Iris pigment epithelial cell (primary cell): ENCODE data around the gene PPL.
"Not testable (repeated sequence)": the region's sequence is repeated elsewhere in the genome, so short reads cannot be mapped to it uniquely, and the experiment has no call there.

Experiments used
- DNase-seq: peaks from one replicate; pipeline ENCODE4 v3.0.0-alpha.2; 2011; ENCODE audit warnings: low read depth

Gene PPL, protein sequence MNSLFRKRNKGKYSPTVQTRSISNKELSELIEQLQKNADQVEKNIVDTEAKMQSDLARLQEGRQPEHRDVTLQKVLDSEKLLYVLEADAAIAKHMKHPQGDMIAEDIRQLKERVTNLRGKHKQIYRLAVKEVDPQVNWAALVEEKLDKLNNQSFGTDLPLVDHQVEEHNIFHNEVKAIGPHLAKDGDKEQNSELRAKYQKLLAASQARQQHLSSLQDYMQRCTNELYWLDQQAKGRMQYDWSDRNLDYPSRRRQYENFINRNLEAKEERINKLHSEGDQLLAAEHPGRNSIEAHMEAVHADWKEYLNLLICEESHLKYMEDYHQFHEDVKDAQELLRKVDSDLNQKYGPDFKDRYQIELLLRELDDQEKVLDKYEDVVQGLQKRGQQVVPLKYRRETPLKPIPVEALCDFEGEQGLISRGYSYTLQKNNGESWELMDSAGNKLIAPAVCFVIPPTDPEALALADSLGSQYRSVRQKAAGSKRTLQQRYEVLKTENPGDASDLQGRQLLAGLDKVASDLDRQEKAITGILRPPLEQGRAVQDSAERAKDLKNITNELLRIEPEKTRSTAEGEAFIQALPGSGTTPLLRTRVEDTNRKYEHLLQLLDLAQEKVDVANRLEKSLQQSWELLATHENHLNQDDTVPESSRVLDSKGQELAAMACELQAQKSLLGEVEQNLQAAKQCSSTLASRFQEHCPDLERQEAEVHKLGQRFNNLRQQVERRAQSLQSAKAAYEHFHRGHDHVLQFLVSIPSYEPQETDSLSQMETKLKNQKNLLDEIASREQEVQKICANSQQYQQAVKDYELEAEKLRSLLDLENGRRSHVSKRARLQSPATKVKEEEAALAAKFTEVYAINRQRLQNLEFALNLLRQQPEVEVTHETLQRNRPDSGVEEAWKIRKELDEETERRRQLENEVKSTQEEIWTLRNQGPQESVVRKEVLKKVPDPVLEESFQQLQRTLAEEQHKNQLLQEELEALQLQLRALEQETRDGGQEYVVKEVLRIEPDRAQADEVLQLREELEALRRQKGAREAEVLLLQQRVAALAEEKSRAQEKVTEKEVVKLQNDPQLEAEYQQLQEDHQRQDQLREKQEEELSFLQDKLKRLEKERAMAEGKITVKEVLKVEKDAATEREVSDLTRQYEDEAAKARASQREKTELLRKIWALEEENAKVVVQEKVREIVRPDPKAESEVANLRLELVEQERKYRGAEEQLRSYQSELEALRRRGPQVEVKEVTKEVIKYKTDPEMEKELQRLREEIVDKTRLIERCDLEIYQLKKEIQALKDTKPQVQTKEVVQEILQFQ (N-terminal part only)

DNA sequence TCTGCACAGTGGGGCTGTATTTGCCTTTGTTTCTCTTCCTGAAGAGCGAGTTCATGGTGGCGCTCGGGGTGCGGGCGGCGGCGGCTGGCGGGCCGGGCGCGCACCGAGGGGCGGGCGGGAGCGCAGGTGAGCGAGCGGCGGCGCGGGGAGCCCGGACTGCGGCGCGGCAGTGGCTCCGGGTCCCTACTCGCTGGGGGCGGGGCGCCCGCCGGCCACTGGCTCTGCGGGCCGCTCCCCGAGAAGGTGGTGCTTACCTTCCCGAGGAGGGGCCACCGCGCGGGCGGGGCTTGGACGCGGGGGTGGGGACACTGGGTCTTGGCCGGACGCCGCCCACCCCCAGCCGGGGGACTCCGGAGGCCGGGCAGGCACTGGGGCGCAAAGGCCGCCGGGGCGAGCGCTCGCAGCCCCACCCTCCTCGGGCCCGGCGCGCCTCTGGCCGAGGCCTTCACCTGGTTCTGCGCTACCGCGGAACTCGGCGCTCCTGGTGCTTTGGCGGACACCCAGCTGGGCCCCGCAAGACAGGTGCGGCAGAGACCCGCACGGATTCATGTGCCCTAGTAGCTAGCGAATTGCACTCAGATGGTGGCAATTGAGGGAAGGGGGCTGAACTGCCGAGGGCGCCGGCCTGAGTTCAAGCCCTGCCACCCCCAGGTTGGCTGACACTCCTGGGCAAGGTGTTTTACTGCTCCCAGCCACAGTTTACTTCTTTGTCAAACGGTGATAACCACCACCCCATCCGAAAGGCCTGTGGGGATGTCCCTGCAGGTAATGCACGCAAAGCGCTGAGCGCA lies at the start of gene PPL:
PPL (minus strand) TSS at position 158 of the 791 bp plus-strand sequence; CDS start at position 55, 103 bp downstream.
- no peak for DNase-seq

DNA sequence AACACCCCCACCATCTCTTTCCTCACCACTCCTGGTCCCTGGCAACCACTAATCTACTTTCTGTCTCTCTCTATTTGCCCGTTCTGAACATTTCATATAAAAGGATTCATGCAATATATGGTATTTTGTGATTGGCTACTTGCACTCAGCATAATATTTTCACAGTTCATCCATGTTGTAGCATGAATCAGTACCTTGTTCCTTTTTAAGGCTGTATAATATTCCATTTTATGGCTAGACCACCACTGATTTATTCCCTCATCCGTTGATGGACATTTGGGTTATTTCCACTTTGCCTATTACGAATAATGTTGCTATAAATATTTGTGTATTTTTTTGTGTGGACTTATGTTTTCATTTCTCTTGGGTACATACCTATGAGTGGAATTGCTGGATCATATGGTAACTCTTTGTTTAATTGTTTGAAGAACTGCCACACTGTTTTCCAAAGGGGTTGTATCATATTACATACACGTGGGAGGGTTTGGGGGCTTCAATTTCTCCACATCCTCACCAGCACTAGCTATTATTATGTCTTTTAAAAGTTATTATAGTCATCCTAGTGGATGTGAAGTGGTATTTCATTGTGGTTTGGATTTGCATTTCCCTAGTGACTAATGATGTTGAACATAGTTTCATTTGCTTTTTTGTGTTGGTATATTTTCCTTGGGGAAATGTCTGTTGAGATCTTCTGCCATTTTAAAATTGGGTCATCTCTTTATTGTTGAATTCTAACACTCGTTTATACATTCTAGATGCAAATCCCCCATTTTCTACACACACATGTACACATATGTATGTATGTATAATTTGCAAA lies 47.4 kb upstream of the PPL start:
- no peak for DNase-seq

DNA sequence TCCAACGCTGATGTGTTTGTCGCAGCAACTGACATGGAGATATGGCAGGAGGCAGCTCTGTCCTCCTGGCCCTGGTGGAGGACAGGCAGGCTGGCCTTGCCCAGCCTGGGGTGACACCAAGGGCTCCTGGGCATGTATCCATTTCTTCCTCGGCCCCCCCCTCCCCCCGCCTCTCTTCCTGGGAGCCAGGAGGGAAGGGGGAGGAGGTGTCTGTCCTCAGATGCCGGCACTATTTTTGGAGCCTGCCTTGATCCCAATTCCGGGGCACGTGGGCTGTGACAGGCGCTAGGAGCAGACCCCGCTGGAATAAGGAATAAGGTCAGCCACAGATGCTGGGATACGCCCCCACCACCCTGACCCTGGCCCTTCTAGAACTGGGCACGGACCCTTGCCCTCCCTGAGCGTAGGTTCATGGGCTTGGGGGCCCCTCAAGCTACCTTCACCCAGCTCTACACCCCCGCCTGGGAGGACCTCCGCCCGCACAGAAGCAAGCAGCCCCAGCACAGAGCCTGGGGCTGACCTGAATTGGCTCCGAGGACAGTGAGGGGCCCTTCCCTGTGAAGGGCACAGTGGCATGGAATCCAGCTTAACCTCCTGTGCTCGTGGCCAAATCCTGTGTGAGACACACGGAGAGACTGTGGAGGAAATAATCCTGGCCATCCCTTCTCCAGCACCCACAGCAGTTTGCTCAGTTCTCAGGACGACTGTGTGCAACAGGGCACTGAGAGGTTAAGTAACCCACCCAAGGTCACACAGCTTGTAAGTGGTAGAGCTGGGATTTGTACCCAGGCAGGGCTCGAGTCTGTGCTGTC lies 45.3 kb upstream of the PPL start:
- no peak for DNase-seq

DNA sequence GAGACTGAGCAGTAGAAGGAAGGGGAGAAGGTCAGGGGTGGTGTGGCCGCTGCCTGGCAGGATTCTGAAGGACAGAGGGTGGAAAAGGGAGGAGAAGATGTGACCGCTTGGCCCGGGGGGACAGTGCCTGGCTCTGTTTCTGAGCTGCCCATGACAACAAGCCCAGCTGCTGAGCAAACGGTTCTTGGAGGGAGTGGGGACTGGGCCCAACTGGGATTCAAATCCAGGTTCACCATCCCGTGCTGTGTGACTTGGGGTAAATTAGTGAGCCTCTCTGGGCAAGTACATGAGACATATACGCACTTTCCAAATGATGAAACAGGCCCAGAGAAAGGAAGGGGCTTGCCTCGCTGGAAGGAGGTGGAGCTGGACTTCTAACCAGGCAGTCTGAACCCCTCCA lies 44.5 kb upstream of the PPL start:
- DNase-seq, result no peak

DNA sequence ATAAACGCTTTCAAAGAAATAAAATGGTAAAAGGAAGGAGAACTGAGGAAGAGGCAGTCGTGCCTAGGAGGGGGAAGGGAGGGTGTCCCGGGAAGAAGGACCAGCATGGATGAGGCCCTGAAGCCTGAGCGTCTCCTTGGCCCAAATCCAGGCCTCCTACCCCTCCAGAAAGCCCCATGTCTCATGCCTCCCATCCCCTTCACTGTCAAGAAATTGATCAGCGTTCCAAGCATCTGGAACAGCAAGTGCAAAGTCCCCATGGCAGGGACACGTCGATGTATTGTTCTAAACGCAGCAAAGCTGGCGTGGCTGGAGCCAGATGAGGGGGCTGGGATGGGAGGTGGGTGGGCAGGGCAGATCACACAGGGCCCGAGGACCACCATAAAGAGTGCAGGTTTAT lies 43.7 kb upstream of the PPL start:
- no peak for DNase-seq

DNA sequence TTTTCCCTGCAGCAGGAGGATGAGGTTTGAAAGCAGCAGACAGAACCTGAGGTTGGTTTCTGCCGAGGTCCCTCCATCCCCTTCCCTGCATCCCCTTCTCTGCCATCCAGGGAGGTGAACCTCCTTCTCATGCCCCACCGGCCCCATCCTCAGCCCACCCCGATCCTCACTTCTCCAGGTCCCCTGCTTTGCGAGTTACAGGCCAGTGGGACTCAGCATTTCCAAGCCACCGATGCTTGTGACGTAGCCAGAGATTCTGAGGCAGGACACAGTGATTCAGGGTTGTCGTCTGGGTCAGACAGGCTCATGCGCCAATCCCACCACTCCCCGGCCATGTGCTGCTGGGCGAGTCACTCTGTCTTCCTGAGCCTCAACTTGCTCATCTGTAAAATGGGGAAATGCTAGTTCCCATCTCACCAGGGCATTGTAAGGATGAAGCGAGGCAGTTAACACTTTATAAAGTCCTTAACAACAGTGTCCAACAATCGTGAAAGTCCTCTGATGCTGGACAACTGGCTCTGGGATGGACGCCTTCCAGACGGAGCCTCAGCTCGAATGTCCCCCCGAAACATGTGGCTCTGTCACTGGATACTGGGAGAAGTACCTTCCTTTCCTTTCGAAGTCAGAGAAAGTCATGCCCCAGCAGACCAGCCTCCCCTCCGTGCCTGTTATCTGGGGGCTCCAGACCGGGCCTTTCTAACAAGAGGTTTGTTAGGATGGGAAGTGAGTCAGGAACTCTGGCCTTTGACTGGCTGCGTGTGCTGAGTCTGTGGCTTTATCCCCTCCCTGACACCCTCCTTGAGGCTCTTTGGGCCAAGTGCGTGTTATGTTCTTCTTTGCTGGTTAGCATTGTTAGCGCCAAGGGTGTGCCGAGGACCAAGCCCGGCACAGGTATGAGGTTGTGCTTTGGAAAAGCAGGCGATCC lies 43.0 kb upstream of the PPL start:
- no peak for DNase-seq

DNA sequence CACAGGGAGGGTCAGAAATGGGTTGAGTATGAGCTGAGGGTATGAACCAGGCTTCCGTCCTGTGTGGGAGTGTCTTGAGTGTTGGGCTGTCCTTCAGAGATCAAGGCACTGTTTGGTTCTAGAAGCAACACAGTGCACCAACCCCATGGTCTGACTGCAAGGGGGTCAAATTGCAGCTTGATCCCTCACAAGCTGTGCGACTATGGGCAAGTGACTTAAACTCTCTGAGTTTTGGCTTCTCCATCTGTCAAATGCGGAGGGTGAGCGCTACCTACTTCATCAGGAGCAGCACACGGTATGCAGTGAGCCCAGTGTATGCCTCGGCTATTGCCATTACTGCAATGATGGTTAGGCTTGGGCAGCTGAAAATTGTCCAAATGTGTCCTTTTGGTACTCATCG lies 42.2 kb upstream of the PPL start:
- no peak for DNase-seq

DNA sequence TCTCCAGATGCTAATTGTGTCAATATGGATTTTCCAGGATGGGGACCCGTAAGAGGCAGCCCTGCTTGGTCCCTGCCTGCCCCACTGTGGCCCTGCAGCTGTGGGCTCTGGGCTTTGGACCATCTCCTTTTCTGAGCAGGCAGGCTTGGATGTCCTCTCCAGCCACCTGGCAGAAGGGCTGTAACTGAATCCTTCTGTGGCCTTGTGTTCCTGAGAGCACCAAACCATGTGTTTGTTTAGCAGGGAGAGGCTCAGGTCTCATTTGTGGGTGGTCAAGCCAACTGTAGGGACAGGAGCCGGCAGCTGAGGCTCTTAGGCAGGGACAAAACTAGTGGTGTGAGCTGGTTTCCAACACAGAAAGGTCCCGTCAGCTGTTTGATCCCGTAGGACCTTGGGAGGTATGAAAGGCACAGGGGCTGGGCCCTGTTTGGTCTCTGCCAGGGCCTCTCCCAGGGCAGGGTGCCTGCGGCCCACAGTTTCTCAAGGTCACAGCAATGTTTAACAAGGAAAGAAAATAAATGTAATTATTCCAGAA lies 39.7 kb upstream of the PPL start:
- DNase-seq, result no peak

DNA sequence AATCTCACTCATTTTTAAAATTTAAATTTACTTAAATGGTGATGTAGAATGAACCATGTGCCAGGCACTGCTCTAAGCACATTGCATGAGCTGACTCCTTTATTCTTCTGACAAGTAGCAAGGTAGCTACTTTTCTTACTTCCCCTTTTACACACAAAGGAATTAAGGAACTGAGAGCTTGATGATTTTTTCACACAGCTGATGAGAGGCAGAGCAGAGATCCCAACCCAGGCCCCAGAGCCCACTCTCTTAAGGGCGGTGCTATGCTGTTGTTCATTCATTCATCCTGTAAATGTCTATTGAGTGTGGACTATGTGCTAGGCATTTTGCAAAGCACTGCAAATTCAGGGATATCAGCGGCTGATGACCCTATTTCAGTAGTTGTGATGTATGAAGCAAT lies 39.1 kb upstream of the PPL start:
- DNase-seq, result no peak

DNA sequence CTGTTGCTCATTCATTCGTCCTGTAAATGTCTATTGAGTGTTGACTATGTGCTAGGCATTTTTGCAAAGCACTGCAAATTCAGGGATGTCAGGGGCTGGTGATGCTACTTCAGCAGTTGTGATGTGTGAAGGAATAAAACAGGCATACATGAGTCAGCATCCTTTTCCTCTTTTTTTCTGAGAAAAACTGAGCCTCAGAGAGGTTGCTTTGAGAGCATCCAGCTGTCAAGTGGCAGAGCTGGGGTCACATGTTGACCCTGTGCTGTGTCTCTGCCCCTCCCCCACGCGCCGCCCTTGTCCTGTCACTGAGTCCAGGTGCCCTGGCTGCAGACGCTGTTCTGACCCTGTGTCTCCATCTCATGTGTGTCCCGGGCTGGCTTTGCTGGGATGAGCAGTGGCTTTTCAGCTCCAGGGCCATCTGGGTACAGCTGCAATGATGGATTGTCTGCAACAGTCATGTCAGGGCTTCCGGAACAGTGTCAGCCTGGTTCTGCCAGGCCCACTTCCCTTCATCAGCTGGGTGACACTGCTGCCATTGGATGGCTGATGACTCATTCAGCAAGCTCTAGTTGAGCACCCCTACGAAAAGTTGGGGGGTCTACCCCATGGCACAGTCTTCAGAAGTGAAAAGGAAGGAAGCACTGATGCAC lies 36.1 kb upstream of the PPL start:
- no peak for DNase-seq

DNA sequence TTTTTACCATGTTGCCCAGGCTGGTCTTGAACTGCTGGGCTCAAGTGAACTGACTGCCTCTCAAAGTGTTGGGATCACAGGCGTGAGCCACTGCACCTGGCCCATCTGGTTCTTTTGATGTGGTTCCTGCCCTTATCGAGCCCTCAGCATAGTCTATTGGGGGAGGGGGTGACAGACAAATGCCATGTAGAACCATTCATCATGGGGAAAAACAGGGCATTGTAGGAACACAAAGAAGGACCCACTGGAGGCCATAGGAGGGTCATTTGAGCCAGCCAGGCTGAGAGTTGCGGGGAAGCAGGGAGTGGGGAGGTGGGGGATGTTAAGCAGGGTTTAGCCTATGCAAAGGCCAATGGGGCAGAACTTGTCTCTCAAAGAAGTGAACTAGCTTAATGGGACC lies 33.1 kb upstream of the PPL start:
- no peak for DNase-seq

DNA sequence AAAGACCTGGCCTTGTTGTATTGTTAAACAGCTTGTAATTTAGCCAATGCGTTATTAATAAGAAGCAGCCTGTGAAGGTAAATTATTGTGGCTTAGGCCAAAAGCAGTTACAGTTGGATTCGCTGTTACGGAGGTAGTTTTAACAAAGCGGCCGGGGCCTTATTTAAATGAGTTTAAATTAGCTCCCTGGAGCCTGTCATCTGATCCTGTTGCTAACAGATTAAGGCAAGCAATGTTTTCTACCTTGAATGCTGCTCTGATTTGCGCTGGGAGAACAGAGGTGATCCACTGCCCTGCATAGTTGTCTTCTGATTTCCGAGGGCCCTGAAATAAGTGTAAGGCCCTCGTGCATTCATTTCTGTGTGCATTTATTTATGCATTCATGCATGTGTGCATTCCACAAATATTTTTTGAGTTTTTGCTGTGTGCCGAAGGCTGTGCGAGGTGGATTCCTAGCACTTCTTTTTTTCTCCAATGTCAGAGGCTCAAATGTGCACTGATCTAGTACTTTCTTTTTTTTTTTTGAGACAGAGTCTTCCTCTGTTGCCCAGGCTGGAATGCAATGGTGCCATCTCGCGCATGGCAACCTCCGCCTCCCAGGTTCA lies 32.0 kb upstream of the PPL start:
- DNase-seq, result no peak

DNA sequence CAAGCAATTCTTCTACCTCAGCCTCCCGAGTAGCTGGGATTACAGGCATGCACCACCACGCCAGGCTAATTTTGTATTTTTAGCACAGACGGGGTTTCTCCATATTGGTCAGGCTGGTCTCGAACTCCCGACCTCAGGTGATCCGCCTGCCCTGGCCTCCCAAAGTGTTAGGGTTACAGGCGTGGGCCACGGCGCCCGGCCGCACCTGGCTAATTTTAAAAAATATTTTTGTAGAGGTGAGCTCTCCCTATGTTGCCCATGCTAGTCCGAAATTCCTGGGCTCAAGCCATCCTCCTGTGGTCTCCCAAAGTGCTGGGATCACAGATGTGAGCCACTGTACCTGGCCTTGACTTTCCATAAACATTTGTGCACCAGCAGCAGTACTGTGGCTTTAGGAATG lies 31.3 kb upstream of the PPL start:
- DNase-seq, result not testable (repeated sequence)

DNA sequence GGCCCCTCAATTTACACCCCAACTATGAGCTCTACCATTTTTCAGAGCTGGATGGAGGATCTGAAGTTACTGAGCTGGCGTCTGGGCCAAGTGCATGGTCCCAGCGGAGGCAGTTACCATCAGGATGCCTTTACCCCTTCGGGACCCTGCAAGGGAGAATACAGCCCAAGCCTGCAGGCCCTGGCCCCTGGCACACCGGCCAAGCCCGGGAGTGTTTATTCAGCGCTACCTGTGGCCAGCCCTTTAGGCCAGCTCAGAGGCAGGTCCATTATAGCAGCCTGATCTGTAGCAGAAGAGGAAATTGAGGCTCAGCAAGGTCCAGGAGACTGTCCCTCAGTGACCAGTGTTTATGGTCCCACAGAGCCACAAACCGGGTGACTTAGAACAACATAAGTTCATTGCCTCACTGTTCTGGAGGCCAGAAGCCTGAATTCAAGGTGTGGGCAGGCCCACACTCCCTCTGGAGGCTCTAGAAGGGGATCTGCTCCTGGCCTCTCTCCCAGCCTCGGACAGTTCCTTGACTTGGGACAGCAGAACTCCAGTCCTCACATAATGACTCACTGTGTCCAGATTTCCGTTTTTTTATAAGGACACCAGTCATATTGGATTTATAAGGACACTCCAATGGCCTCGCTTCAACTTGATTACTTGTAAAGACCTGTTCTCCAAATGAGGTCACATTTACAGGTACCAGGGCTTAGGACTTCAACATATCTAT lies 29.9 kb upstream of the PPL start:
- DNase-seq, result no peak

DNA sequence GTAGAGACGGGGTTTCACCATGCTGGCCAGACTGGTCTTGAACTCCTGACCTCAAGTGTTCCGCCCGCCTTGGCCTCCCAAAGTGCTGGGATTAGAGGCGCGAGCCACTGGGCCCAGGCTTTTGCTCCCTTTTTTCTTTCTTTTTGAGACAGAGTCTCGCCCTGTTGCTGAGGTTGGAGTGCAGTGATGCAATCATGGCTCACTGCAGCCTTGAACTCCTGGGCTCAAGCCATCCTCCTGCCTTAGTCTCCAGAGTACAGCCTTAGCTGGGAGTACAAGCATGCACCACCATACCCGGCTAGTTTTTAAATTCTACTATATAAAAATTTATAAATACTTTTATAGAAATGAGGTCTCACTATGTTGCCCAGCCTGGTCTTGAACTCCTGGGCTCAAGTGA lies 26.6 kb upstream of the PPL start:
- DNase-seq, result not testable (repeated sequence)

DNA sequence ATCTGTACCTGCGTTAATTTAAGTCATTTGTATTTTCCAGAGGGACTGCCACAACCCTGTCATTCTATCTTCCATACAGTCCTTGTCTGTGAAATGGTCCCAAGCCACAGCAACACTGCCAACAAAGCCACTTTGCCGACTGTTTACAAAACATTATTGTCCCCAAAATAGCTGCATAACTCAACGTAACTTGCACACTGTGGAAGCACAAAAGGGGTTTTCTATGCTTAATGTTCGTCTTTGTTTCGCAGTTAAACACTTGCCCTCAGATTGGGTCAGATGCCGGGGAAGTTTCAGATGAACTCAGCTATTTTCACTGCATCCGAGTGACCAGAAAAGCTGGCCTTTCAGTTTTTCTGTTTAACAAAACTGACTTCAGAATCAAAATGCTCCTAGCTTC lies 25.8 kb upstream of the PPL start:
- no peak for DNase-seq

DNA sequence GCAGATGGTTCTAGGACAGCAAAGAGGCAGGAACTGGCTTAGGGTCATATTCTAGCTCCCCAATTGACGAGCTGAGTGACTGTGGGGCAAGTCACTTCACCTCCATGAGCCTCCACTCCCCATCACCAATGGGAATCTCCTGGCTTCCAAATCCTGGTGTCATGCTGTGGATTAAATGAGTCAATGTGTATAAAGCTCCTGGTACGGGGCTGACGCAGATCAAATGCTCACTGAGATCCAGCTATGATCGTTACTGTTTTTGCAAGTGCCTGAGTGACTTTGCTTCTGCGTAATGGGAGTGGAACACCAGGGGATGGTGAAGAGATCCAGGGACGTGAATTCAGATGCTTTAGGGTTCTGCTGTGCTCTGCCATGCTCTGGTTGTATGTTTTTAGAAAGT lies 23.6 kb upstream of the PPL start:
- no peak for DNase-seq
